CMK (cell line): Measurements from ENCODE around the gene SH3PXD2B.
"Not testable (repeated sequence)": the region's sequence is repeated elsewhere in the genome, so short reads cannot be mapped to it uniquely, and the experiment has no call there.

Experiments used
- DNase-seq: peaks from one replicate; pipeline ENCODE4 v3.0.0-alpha.2; 2010; ENCODE audit warnings: low read depth

Gene SH3PXD2B

GRCh38 chr5:172417983-172418630, 36.2 kb downstream of the SH3PXD2B start:
- no peak for DNase-seq

GRCh38 chr5:172417130-172417841, 37.0 kb downstream of the SH3PXD2B start:
- no peak for DNase-seq

- no peak for DNase-seq
These were observed 38.7 kb downstream of the SH3PXD2B start for GRCh38 chr5:172415362-172416275.

GRCh38 chr5:172414531-172415361, 39.6 kb downstream of the SH3PXD2B start:
- DNase-seq, result no peak

GRCh38 chr5:172413601-172414171, 40.6 kb downstream of the SH3PXD2B start:
- DNase-seq, result no peak

GRCh38 chr5:172412724-172413286, 41.5 kb downstream of the SH3PXD2B start:
- DNase-seq, result no peak

GRCh38 chr5:172411484-172412072, 42.7 kb downstream of the SH3PXD2B start:
- DNase-seq, result no peak

GRCh38 chr5:172410662-172411483, 43.5 kb downstream of the SH3PXD2B start:
- DNase-seq, result no peak

- no peak for DNase-seq
These were observed 44.2 kb downstream of the SH3PXD2B start for GRCh38 chr5:172410160-172410559.

- not testable (repeated sequence) for DNase-seq
These were observed 44.8 kb downstream of the SH3PXD2B start for GRCh38 chr5:172409477-172409876.

- DNase-seq, result no peak
These were observed 46.5 kb downstream of the SH3PXD2B start for GRCh38 chr5:172407822-172408221.

- no peak for DNase-seq
These were observed 47.1 kb downstream of the SH3PXD2B start for GRCh38 chr5:172407241-172407691.

GRCh38 chr5:172405226-172406107, 48.9 kb downstream of the SH3PXD2B start:
- DNase-seq, result no peak

- no peak for DNase-seq
These were observed 49.6 kb downstream of the SH3PXD2B start for GRCh38 chr5:172404746-172405145.

GRCh38 chr5:172403817-172404216, 50.5 kb downstream of the SH3PXD2B start:
- no peak for DNase-seq

GRCh38 chr5:172403189-172403796, 51.0 kb downstream of the SH3PXD2B start:
- DNase-seq, result no peak

- DNase-seq, result no peak
These were observed 51.7 kb downstream of the SH3PXD2B start for GRCh38 chr5:172402531-172403188.

GRCh38 chr5:172402031-172402430, 52.3 kb downstream of the SH3PXD2B start:
- not testable (repeated sequence) for DNase-seq
